NCI-H1436 (cell line): ENCODE measurements around the gene SYK.

Source experiments
- DNase-seq: peaks from one replicate; lab custom pipeline; 2025; lab: John Stamatoyannopoulos, UW

Gene SYK

GRCh38 chr9:90825586-90825985 lies 24.0 kb downstream of the SYK start:
- no peak for DNase-seq

DNA sequence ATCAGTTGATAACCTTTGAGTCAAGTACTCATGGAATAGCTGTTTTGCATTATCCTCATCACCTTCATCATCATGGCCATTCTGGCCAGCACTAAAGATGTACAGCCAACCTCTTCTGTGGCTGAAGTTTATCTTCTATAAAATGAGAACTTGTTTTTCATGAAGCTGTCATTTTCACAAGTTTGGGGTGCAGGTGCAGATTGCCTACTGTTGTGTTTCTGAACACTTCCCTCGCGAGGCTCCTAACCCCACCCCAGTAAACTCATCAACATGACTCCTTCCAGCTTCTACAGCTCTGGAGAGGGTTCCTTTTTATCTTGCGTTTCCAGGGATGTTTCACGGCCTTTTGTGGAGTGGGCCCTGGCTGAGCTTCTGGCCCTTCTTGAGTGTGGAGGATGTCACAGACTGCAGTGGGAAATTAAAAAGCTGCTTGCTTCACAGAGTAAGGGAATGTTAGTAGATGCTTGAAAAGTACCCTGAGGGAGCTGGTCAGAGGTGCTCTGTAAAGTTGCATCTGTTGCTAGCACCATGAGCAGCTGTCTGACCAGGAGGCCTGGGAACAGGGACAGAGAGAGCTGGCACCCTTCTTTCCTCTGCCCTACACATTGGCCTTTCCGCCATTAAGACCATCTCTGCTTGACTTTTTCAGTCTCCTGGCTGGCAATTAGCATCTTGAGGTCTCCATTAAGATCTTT lies 24.9 kb downstream of the SYK start:
- no peak for DNase-seq

GRCh38 chr9:90827181-90827871 lies 25.7 kb downstream of the SYK start:
- DNase-seq: no peak

- DNase-seq: no peak
These were observed 28.4 kb downstream of the SYK start for GRCh38 chr9:90830051-90830450.

GRCh38 chr9:90830977-90831376 lies 29.4 kb downstream of the SYK start:
- peak; percentile 71 for DNase-seq

DNA sequence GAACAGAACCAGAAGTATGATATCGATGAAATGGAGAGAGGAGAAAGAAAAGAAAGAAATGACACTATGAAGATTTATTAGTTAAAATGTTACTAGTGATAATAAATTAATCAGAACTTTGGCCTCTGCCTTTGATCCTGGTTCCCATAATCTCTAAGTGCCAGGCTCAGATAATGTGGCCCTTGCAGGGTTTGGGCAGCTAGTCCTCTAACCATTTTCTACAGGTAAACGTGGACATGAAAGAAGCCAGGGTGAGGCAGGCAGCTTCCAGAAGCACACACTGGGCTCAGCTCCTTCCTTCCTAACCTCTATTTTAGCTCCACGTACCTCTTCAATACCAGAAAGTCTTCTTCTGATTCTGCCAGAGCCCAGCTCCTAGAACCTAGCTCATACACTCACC lies 30.6 kb downstream of the SYK start:
- no peak for DNase-seq

DNA sequence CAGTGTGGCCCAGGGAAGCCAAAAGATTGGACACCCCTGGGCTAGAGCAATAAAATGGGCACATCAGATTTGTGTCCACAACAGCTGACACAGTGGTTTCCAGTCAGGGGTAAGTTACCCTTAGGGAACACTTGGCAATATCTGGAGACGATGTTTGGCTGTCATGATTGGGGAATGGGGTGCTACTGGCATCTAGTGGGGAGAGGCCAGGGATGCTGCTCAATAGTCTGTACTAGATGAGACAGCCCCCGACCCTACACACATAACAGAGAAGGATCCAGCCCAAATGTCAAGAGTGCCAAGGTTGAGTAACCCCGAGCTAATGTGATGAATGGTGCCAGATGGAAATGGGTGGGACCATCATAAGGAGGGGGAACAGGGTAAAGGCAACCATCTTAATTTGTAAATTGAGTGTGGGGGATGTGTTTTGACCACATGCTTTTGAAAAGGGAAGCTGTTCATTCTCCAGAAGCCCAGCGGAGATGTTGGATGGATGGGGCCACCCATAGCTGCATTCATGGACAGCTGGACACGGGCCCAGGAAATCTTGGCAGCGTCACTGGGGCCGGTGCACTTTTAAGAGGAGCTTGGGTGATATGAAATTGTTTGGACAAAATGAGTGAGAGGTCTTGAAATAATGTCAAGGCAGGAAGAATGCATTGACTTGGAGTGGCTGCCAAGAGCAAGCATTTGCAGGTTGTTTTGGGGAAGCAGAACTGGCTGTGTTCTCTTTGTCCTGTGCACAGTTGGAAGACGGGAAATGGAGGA lies 33.4 kb downstream of the SYK start:
- DNase-seq: no peak

GRCh38 chr9:90836411-90837080 lies 34.9 kb downstream of the SYK start:
- DNase-seq: no peak

GRCh38 chr9:90838098-90838497 lies 36.5 kb downstream of the SYK start:
- no peak for DNase-seq

- no peak for DNase-seq
These were observed 37.0 kb downstream of the SYK start for GRCh38 chr9:90838581-90839154.

DNA sequence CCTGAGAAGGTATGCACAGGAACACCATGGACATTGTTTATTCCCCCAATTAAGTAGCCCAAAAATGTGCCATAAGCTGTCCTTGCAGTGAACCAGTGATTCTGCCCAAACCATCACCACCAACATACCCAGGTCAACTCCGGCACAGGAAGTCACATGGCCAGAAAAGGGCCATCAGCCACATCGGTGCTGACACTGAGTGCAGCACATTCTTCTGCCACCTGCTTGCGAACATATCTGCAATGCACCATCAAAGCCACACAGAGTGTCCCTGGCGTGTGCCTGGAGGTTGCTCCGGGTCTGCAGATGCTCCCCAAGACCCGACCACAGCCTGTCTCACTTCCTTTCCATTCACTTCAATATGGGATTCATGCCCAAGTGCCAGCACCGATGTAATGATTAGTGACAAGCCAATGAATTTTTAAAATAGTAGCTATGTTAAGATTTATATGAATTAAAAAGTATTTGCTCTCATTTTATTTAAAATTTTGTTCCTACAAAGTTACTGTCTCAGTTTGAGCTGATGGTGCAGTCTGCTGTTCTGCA lies 37.6 kb downstream of the SYK start:
- no peak for DNase-seq

GRCh38 chr9:90840696-90841095 lies 39.1 kb downstream of the SYK start:
- no peak for DNase-seq

- DNase-seq: no peak
These were observed 39.6 kb downstream of the SYK start for GRCh38 chr9:90841213-90841612.

DNA sequence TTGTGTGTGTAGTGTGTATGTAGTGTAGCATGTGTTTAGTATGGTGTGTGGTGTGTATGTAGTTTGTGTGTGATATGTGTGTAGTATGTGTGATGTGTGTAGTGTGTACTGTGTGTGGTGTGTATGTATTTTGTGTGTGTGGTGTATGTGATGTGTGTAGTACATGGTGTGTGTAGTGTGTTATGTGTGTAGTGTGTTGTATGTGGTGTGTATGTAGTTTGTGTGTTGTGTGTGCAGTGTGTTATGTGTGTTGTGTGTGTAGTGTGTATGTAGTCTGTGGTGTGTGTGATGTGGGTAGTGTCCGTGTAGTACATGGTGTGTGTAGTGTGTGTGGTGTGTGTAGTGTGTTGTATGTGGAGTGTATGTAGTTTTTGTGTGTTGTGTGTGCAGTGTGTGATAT lies 40.0 kb downstream of the SYK start:
- DNase-seq: no peak

DNA sequence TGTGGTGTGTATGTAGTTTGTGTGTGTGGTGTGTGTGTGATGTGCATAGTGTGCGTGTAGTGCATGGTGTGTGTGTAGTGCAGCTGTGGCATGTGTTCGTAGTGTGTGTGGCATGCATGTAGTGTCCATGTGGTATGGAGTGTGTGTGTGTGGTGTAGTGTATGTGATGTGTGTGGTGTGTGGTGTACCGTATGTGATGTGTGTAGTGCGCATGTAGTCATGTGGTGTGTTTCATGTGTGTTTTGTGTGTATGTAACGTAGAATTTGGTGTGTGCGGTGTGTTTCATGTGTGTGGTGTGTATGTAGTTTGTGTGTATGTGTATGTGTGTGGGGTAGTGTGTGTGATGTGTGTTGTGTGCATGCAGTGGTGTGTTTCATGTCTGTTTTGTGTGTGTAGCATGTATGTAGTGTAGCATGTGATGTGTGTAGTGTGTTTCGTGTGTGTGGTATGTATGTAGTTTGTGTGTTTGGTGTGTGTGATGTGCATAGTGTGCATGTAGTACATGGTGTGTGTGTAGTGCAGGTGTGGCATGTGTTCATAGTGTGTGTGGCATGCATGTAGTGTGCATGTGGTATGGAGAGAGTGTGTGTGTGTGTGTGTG lies 40.7 kb downstream of the SYK start:
- DNase-seq: no peak

GRCh38 chr9:90842996-90843395 lies 41.4 kb downstream of the SYK start:
- DNase-seq: no peak

GRCh38 chr9:90843525-90843924 lies 41.9 kb downstream of the SYK start:
- DNase-seq: no peak

- no peak for DNase-seq
These were observed 42.7 kb downstream of the SYK start for GRCh38 chr9:90844326-90844725.

DNA sequence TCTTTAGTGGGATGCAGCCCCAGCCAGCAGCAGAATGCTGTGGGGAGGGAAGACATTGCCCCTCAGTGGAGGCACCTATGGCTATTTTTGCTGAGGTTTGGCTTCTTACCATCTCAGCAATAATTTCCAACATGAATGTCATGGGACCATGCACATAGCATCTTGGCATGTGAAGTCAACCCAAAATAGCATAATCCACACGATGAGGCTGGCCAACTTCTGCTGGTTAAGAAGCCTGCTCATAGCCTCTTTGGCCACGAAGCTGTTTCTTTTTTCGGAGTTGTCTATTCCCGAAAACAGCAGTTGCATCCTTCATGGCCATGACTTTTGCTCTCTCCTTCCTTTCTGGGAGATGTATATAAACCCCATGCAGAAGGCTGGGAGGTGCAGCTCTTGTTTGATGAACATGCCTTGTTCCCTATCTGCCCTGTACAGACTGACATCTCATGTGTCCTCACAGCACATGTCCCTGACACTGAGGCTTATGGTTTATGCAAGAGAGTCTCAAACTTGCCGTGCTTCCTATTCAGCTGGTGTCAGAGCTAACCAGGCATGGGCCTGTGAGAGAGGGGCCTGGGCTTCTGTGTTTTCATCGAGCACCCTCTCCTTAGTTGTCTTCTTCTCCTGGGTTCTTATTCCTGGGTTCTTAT lies 45.3 kb downstream of the SYK start:
- no peak for DNase-seq

- no peak for DNase-seq
These were observed 46.4 kb downstream of the SYK start for GRCh38 chr9:90847971-90848370.

DNA sequence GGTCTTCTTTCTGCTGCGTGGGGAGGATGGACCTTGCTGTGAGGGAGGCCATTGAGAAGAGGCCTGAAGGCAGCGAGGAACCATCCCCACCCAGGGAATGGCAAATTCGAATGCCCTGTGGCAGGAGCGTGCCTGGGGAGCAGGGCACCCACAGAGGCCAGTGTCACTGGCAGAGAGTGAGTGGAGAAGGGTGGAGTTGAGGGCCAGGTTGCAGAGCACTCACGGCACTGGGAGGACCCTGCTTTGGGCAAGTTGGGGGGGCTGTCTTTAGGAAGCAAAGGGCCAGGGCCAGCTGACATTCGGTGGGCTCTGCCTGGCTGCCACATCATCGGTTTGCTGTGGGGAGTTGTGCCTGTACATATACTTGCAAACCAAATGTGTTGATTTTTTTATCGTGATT lies 47.2 kb downstream of the SYK start:
- no peak for DNase-seq
